ENCODE measurements around the gene CCDC39.
A peak's percentile ranks its signal among the peaks of the same experiment; 100 is the strongest.

Gene CCDC39

DNA sequence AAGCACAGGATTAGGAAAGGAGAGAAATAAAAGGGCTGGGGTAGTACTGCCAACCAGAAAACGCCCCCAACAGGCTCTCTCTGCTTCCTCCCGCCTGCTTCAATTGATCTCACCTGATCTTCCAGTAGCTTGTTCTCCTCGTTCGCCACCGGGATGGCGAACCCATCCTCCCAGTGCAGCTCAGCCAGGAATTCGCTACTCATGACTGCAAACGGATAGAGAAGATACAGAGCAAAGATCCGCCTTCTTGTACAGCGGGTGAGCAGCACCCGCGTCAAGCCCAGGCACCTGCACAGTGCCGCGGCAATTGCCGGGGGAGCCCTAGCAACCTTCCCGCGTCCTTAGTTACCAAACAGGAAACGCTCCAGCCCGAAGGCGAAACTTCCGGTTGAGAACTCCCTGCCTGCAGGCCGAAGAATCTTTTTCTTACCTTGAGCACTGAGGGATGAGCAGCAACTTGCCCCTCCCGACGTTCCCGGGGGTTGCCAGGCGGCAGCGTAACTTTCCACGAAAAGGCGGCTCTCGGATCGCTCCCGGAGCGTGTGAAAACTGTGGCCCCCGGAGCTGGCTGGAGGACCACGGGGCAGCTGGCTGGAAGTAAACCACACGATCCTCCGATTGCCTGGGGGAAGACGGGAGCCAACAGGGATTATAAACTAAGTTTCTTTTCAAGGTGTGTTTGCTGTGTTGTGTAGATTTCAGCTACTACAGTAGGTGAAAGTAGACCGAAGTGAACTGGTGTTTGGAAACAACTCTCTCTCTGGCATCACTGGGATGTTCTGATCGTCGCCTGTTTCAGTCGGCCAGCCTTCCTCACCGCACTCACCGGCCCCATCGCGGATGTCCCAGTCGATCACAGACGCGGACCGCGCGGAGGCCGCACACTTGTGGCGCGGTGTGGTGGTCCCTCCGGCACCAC, at the start of gene CCDC39:
TSS of gene CCDC39 (minus strand) at position 312 of the 919 bp plus-strand sequence. CDS start at position 203, 109 bp downstream.
- DNase-seq: peak; percentile 79
- Mint-ChIP-seq H3K4me1 (peaks cover 17% of the 10 kb centered on the region), H3K27ac (peak within 1 kb of the TSS; percentile 60), H3K36me3 (ENCODE audit: low read depth) (no peaks in the 10 kb centered on the region), H3K9me3 (peaks cover 6% of the 10 kb centered on the region), H3K4me3 (peak within 1 kb of the TSS; percentile 87), H3K27me3 (peaks cover 58% of the 10 kb centered on the region)
- peak; percentile 95 for ATAC-seq

DNA sequence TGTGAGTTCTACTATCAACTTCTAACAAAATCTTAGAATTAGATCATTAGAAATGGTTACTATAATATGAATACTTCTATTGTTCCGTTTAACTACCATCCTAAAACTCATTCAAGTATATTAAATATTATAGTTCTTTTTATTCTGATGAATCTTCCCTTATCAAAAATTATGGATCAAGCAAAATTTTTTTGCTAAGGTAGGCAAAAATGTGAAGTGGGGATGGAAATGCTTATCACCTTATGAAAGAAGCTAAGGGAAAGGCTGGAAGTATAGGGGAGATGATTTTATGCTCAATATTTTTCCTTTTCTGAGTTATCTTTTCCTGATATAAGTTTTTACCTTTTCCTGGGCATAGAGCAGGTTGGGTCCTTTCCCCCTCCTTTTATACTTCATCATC, 40.7 kb upstream of the CCDC39 start:
- Mint-ChIP-seq H3K27me3 (no peaks in the 10 kb centered on the region), H3K36me3 (ENCODE audit: low read depth) (no peaks in the 10 kb centered on the region), H3K4me3 (no peak overlapping the region), H3K27ac (no peak overlapping the region), H3K4me1 (no peaks in the 10 kb centered on the region), H3K9me3 (peaks cover 6% of the 10 kb centered on the region)
- DNase-seq (no peak), ATAC-seq (no peak)

DNA sequence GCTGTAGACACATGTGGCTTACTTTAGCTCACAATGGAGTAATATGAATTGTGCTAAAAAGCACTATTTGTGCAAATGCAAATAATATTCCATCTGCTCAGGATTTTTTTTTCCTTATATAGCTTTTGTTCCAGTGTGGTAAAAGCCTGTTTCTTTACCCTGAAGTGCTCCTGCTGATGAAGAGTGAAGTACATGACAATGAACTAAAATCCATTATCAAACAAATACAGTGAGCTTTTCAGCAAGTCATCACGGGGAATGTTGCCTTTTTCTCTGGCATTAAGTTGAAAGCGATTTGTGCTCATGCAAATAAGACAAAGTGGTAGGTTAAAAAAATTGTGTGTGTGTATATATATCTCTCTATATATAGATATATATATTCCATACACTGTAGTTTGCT, 28.6 kb upstream of the CCDC39 start:
- no peak for ATAC-seq
- Mint-ChIP-seq H3K9me3 (no peaks in the 10 kb centered on the region), H3K4me1 (no peaks in the 10 kb centered on the region), H3K27ac (no peak overlapping the region), H3K4me3 (no peak overlapping the region), H3K27me3 (peaks cover 6% of the 10 kb centered on the region), H3K36me3 (ENCODE audit: low read depth) (no peaks in the 10 kb centered on the region)
- DNase-seq: no peak

DNA sequence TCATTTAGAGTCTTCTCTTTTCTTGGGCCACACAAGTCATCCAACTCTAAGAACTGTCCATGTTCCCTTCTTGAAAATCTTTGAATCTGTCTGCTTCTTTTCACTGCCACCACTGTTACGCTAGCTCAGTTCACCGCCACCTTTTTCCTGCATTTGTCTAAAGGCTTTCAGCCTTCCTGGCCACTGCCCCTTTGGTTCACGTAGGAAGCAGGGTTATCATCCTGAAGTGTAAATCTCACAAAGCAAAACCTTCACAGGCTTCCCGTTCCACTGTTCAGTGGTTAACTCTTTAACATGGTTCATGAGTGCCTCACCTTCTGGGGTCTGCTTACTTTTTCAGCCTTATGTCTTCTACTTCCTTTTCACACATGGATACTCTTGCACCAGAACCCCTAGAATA, 26.3 kb upstream of the CCDC39 start:
- Mint-ChIP-seq H3K36me3 (ENCODE audit: low read depth) (no peaks in the 10 kb centered on the region), H3K4me1 (no peaks in the 10 kb centered on the region), H3K9me3 (no peaks in the 10 kb centered on the region), H3K27me3 (peaks cover 13% of the 10 kb centered on the region), H3K4me3 (no peak overlapping the region), H3K27ac (no peak overlapping the region)
- ATAC-seq: no peak
- DNase-seq: no peak

DNA sequence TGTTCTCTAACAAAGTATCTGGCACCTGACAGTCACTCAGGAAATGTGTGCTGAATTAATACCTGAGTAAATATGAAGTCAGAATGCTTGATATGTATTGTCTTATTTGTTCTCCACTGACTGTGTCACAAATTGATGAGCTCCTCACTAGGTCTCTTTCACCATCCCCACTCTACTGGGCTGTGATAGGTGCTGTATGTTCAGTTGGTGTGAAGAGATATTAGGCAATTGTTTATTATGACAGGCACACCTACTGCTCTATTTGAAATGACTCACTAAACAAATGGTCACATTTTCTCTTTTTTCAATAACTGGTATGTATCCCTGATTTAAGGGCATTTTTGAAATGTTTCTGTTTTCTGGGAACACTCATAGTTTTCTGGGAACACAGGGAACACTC, 25.2 kb upstream of the CCDC39 start:
- H3K27me3 Mint-ChIP-seq: peaks cover 13% of the 10 kb centered on the region
- DNase-seq (no peak), ATAC-seq (no peak)
- no peak overlapping the region for H3K27ac Mint-ChIP-seq
- H3K36me3 Mint-ChIP-seq (ENCODE audit: low read depth): no peaks in the 10 kb centered on the region
- no peaks in the 10 kb centered on the region for H3K9me3 Mint-ChIP-seq
- no peaks in the 10 kb centered on the region for H3K4me1 Mint-ChIP-seq
- H3K4me3 Mint-ChIP-seq: no peak overlapping the region

DNA sequence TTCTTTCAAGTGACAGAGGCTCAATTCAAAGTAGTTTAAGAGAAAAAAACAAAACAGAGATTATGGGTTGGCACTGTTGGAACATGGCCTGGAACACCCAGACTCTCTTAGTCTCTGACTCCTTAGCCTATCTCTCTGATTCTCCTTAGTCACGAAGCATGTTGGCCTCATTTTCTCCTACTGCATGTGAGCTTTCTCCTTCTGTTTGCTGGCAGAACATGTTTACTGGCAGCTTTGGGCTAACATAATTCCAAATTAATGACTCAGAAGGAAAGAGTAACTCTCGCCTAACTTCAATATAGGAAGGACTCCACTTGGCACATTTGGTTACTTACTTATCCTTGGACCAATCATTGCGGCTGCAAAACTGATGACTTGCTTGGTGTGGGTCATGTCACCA, 21.7 kb upstream of the CCDC39 start:
- DNase-seq (no peak), ATAC-seq (no peak)
- no peaks in the 10 kb centered on the region for H3K36me3 Mint-ChIP-seq (ENCODE audit: low read depth)
- no peaks in the 10 kb centered on the region for H3K4me1 Mint-ChIP-seq
- no peak overlapping the region for H3K4me3 Mint-ChIP-seq
- peaks cover 20% of the 10 kb centered on the region for H3K27me3 Mint-ChIP-seq
- H3K27ac Mint-ChIP-seq: no peak overlapping the region
- no peaks in the 10 kb centered on the region for H3K9me3 Mint-ChIP-seq

DNA sequence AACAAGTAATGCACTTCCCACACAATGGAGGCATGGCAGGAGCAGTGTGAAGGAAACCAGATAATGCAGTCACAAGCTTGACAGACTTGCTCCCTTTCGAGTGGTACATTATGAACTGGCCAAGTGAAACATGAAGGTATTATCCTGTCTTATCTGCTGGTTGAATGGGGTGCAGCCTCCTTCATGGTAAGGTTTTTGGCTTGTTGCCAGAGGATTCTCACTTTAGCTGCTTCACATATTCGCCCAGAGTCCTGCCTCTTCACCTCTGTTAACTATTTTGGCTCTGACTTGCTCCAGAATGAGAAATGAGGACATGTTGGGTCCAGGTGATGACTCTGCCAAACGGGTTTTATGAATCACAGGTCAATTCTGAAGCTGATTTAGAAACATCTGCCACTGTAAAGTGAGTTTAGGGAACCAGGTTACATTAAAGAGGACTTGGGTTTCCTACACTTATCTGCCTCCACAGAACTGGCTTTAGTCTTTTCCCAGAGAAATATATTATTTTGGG, 19.5 kb upstream of the CCDC39 start:
- Mint-ChIP-seq H3K27me3 (peaks cover 26% of the 10 kb centered on the region), H3K4me3 (no peak overlapping the region), H3K4me1 (no peaks in the 10 kb centered on the region), H3K9me3 (no peaks in the 10 kb centered on the region), H3K36me3 (ENCODE audit: low read depth) (no peaks in the 10 kb centered on the region), H3K27ac (no peak overlapping the region)
- ATAC-seq (no peak), DNase-seq (no peak)

DNA sequence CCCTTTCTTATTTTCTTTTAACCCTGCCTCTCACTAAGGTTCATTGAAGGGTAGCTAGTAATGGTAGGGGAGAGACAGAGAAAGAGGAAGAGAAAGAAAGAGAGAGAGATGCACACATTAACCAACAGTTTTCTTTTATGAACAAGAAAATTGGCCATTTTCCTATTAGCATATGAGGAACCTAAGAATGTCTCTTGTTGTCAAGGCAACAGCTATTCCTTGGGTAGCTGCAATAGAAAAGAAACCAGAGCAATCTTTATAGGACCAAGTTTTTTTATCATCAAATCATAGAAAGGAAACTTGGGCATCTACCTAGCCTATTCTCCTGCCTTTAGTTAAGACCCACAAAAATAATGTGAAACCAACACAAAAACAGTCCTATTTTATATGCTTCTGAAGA, 15.0 kb upstream of the CCDC39 start:
- no peak for DNase-seq
- Mint-ChIP-seq H3K36me3 (ENCODE audit: low read depth) (no peaks in the 10 kb centered on the region), H3K4me1 (no peaks in the 10 kb centered on the region), H3K27ac (no peak overlapping the region), H3K9me3 (no peaks in the 10 kb centered on the region), H3K27me3 (peaks cover 28% of the 10 kb centered on the region), H3K4me3 (no peak overlapping the region)
- no peak for ATAC-seq

DNA sequence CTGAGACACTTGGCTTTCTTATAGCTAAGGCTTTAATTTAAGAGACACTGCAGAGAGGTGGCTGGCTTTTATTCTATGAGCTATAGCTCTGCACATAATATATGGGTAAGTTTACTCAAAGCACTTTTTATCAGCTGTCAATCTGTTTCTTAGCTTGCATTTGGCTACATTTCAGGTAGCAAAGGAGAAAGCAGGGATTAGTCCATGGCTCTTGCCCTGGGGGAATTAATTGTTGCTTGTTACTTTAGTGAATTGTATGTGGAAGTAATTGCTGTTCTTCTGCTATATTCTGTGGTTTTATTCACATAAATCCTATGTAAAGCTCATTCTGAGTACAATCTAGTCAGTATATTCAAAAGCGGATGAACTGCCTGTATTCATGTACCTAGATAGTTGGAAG, 14.4 kb upstream of the CCDC39 start:
- H3K27ac Mint-ChIP-seq: no peak overlapping the region
- H3K4me1 Mint-ChIP-seq: no peaks in the 10 kb centered on the region
- no peak for ATAC-seq
- peaks cover 28% of the 10 kb centered on the region for H3K27me3 Mint-ChIP-seq
- no peak overlapping the region for H3K4me3 Mint-ChIP-seq
- H3K36me3 Mint-ChIP-seq (ENCODE audit: low read depth): no peaks in the 10 kb centered on the region
- H3K9me3 Mint-ChIP-seq: no peaks in the 10 kb centered on the region
- DNase-seq: no peak

DNA sequence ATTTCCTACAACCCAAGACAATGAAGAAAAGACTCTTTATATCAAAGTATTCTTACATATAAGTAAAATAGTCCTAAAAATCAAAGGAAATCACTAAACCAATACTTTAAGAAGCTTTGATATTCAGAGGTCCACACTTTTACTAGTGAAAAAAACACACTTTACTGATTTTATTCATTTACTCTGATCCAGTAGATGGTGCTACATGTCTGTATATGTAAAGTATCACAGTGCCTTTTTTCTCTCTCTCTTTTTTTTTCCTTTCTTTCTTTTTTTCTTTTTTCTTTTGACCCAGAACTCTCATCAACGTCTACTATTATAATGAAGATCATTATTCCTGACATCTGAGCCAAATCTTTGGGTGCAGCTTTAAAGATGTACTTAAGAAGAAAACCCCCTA, 10.8 kb upstream of the CCDC39 start:
- no peaks in the 10 kb centered on the region for H3K9me3 Mint-ChIP-seq
- DNase-seq (no peak), ATAC-seq (no peak)
- no peaks in the 10 kb centered on the region for H3K36me3 Mint-ChIP-seq (ENCODE audit: low read depth)
- no peak overlapping the region for H3K4me3 Mint-ChIP-seq
- H3K27ac Mint-ChIP-seq: no peak overlapping the region
- peaks cover 34% of the 10 kb centered on the region for H3K27me3 Mint-ChIP-seq
- no peaks in the 10 kb centered on the region for H3K4me1 Mint-ChIP-seq

DNA sequence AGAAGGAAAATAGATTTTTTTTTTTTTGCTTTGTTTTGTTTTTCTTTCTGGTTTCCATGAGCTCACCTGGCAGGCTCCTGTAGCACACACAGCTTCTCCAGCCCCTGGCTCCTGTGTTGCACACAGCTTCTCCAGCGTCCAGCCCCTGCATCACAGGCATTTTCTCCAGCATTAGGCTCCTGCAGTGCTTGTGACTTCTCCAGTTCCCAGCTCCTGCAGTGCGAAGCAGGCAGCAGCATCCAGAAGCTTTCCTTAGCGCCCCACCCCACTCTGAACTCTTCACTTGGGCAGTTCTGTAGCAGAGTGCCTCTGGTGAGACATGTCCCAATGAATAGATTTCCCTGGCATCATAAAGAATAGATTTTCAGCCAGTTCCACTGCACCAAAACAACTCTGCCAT, 5.5 kb upstream of the CCDC39 start:
- Mint-ChIP-seq H3K9me3 (peaks cover 6% of the 10 kb centered on the region), H3K27ac (no peak overlapping the region), H3K4me3 (no peak overlapping the region), H3K36me3 (ENCODE audit: low read depth) (no peaks in the 10 kb centered on the region), H3K27me3 (peaks cover 48% of the 10 kb centered on the region), H3K4me1 (peaks cover 5% of the 10 kb centered on the region)
- ATAC-seq (no peak), DNase-seq (no peak)

DNA sequence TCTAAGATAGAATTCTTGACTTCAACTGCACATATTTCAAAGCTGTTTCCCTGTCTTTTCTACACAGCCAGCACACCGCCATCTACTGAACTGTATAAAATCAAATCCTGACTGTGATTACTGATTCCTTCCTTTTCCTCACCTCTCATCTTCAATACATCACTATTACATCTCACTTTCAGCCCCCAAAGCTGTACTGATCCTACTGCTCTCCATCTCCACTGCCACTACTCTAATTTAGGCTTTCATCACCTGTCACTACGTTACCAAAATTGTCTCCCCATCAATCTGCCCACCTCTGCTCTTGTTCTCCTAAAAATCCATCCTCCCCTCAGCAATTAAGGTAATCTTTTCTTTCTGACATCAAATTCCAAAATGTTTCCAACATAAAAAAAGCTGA, 4.5 kb upstream of the CCDC39 start:
- H3K36me3 Mint-ChIP-seq (ENCODE audit: low read depth): no peaks in the 10 kb centered on the region
- H3K27me3 Mint-ChIP-seq: peaks cover 53% of the 10 kb centered on the region
- DNase-seq: no peak
- H3K4me1 Mint-ChIP-seq: peaks cover 15% of the 10 kb centered on the region
- no peak overlapping the region for H3K4me3 Mint-ChIP-seq
- no peak for ATAC-seq
- peaks cover 6% of the 10 kb centered on the region for H3K9me3 Mint-ChIP-seq
- no peak overlapping the region for H3K27ac Mint-ChIP-seq

DNA sequence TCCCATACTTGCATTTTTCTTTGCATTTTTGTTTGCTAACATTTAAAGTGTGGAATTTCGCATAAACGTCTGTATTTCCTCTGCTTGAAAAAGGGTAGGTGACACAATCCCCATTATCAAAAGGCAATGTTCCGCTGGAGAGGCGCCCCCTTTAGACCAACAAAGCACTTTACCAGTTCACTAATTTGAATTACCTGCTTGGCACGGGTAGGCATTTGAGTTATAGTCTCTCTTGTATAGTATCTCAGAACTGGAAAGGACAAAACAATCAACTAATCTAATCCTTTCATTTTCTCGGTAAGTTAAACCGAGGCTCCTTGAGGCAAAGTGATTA, 775 bp upstream of the CCDC39 start:
- peak overlapping the region; percentile 87 for H3K4me3 Mint-ChIP-seq
- DNase-seq: peak; percentile 23
- H3K27me3 Mint-ChIP-seq: peaks cover 57% of the 10 kb centered on the region
- peaks cover 17% of the 10 kb centered on the region for H3K4me1 Mint-ChIP-seq
- no peaks in the 10 kb centered on the region for H3K36me3 Mint-ChIP-seq (ENCODE audit: low read depth)
- peak overlapping the region; percentile 60 for H3K27ac Mint-ChIP-seq
- peak; percentile 38 for ATAC-seq
- peaks cover 6% of the 10 kb centered on the region for H3K9me3 Mint-ChIP-seq

DNA sequence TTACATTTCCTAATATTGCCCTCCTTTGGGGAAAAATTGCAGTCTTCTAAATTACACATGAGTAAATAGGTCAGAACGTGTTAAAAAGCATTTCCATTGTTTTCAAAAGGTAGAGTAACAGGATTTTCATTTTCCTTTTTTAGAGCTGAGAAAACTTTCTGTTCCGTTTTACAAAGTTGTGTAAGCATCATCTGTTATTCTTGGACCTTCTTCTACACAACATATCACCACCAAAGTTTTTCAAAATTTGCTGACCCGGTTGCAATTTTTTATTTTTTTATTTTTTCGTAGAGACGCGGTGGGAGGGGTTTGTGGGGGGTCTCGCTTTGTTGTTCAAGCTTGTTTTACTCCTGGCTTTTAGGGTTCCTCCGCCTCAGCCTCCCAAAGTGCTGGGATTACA, 1.1 kb downstream of the CCDC39 start:
- H3K4me1 Mint-ChIP-seq: peaks cover 17% of the 10 kb centered on the region
- ATAC-seq (no peak), DNase-seq (no peak)
- H3K4me3 Mint-ChIP-seq: no peak overlapping the region
- no peaks in the 10 kb centered on the region for H3K9me3 Mint-ChIP-seq
- H3K36me3 Mint-ChIP-seq (ENCODE audit: low read depth): no peaks in the 10 kb centered on the region
- peaks cover 48% of the 10 kb centered on the region for H3K27me3 Mint-ChIP-seq
- H3K27ac Mint-ChIP-seq: no peak overlapping the region

DNA sequence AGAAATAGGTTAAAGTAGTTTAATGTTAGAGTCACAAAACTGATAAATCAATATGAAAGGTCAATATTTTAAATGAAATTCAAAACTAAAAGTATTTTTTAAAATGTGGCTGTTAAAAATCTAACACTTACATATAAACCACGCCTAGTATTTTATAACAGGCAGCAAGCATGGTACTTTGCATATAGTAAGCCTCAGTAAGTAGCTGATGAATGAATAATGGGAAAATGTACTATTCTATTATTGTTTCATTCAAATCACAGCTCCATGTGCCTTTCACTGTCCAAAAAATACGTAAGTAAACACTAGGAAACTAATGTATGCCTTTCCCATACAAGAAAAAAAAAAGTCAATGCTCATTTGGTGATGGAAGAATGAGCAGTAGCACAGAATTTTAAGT, 17.8 kb downstream of the CCDC39 start:
- DNase-seq (no peak), ATAC-seq (no peak)
- Mint-ChIP-seq H3K9me3 (no peaks in the 10 kb centered on the region), H3K4me3 (no peak overlapping the region), H3K27ac (no peak overlapping the region), H3K36me3 (ENCODE audit: low read depth) (no peaks in the 10 kb centered on the region), H3K4me1 (no peaks in the 10 kb centered on the region), H3K27me3 (peaks cover 8% of the 10 kb centered on the region)

Measured in activated naive CD8-positive, alpha-beta T cell treated with anti-CD3 and anti-CD28 coated beads, Interleukin-2, amount 50 U/mL, for 24 hours (primary cell).